Fibroblast of skin of right biceps (primary cell): Measurements from ENCODE around the gene PABPC1L.
"Not testable (repeated sequence)": the region's sequence is repeated elsewhere in the genome, so short reads cannot be mapped to it uniquely, and the experiment has no call there.

Experiments used
- DNase-seq: peaks from one replicate; pipeline ENCODE4 v3.0.0-alpha.2; 2013

Gene PABPC1L

DNA sequence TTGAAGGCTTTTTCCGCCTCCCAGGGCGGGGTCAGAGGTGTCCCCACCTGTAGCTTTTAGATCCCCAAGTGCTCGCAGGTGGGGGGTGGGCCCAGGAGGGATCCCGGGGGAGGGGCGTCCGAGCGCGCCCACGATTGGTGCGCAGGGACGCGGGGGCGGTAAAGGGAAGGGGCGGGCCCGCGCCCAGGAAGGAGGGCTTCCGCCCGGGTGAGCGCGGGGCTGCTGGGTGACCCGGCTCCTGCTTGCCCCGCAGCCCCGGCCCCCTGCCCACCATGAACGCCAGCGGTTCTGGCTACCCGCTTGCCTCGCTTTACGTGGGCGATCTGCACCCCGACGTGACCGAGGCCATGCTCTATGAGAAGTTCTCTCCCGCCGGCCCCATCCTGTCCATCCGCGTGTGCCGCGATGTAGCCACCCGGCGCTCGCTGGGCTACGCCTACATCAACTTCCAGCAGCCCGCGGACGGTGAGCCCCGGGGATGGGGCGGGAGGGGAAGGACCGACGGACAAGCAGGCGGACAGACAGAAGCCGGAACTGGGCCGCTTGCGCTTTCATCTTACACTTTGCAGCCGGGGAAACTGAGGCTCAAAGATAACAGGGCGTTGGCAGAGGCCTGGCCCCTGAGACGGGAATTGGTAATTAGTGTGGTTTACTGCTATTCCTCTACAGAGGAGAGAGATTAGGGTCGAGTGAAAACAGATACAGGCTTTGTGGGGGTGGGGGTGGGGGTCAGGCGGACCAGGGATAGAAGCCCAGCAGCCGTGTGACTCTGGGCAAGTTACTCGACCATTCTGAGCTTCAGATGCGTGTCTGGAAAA is at the start of gene PABPC1L:
Gene PABPC1L, plus strand, starts transcription at position 189 of the 818 bp plus-strand sequence. Its CDS starts 84 bp downstream, at position 273.
- peak; percentile 61 for DNase-seq

DNA sequence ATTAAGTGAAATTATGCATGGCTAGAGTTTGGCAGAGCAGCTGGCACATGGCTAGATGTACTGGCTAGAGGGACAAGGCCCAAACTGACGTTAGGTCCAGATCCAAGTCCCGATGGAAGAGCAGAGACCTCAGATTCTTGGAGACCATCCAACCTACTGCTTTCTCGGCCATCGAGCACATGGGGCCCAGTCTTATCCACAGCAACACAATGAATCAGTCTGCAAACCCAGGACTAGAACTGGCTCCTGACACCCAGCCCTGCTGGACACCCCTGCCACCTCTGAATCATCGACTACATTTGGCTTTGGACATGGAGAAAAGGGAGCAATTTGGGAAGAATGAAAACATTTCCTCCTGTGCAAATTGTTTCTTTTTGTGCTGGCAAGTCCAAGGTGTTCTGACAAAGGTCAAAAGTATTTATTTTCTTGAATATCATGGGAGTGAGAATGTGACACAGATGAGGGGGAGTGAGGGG is 48.3 kb upstream of the PABPC1L start:
- peak; percentile 62 for DNase-seq

DNA sequence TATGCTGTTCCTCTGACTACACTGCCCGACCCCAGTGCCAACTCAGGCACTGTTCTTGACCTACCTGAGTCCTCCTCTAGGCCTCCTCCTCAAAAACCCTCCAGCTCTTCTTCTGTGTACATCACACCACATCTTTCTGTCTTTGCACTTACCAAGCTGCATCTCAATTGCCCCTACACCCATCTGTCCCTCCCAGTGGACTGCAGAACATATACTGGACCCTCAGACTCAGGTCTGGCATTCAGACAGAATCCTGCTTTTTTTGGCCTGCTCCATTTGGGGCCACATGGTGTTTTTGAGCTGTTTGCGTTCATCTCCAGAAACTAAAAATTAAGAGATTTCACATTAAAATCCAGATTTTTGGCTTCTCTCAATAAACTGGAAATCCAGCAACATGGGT is 47.6 kb upstream of the PABPC1L start:
- no peak for DNase-seq

DNA sequence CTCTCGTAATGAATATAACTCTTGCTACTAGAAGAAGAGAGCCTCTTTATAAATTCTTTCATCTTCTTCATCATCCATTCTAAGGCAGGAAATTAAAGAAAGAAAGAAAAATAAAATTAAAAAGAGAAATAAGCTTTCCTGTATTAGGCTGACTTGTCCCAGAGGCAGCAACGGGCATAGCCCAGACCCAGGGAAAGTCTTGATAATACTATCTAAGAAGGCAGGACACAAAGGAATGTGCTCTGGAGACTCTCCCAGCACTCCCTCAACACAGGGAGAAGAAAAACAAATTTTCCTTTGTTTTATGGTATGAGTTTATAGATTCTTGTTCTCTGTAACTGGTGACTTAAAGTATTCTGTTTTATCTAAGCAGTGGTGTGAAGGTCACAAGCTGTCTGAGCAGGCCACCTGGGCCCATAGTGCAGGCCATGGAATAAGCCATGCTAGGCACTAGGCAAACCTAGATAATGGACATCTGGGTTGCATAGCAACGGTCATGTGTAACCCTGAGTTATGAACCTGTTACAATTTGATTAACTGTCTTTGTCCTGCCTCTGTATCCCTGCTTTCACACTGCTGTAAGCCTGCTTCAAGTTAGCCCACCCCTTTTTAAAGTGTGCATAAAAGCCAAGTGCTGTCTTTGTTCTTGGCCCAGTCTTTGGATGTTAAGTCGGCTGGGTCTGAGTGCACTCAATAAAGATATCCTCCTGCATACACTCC is 46.3 kb upstream of the PABPC1L start:
- DNase-seq: not testable (repeated sequence)

DNA sequence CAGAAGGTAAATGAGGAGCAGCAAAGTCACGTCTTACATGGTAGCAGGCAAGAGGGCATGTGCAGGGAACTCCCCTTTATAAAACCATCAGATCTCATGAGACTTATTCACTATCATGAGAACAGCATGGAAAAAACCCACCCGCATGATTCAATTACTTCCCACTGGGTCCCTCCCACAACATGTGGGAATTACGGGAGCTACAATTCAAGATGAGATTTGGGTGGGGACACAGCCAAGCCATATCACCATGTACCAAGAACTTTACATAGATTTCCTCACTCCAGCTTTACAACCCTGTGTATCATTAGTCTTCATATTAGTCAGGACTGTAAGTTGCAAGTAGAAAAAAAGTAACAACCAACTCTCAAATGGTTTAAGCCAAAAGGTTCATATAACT is 45.4 kb upstream of the PABPC1L start:
- DNase-seq: not testable (repeated sequence)

DNA sequence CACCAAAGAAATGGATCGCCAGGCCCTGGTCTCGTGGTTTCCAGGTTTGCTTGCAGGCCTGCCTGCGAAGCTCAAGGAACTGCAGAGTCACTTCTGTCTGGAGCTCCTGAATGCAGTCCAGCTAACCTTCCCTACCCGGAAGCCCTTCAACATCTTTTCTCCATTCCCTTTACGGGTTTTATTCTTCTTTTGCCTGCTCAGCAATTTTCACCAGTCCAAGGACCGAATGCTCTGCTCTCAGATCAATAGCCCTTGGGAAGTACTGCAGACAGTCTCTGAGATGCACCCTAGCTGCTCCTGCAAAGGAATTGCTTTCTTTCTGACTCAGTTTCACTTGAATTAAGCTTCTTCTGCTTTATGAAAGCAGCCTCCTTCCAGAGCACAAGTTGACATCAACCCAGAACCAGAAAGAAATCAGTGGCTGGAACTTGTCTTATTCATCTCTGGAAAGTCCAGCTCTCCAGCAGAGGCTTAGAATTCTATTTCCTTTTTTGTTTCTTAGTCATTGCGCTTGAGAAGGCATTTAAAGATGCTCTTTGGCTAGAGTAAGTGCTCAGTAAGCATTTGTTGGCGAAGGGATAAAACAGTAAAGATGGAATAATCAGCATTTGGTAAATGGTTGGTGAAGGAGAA is 43.0 kb upstream of the PABPC1L start:
- DNase-seq: no peak

DNA sequence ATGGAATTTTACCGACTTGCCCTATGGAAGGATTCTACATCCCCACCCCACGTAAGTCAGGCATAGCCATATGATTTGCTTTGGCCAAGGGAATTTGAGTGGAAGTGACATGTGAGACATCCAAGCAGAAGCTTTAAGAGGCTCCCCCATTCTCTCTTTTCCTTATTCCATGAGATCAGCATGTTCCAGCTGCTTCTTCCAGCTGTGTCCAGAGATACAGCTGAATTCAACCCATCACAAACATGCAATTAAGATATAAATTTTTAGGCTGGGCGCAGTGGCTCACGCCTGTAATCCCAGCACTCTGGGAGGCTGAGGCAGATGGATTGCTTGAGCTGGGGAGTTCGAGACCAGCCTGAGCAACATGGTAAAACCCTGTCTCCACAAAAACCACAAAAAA is 40.4 kb upstream of the PABPC1L start:
- no peak for DNase-seq

DNA sequence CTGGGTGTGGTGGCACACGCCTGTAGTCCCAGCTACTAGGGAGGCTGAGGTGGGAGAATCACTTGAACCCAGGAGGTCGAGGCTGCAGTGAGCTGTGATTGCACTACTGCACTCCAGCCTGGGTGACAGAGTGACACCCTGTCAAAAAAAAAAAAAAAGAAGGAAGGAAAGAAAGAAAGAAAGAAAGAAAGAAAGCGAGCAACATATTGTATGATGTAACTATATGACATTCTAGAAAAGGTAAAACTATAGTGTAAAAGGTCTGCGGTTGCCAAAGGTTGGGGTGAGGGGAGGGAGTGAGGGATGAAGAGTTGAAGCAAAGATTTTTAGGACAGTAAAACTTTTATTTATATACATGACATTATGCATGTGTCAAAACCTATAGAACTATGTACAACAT is 27.5 kb upstream of the PABPC1L start:
- DNase-seq: not testable (repeated sequence)

DNA sequence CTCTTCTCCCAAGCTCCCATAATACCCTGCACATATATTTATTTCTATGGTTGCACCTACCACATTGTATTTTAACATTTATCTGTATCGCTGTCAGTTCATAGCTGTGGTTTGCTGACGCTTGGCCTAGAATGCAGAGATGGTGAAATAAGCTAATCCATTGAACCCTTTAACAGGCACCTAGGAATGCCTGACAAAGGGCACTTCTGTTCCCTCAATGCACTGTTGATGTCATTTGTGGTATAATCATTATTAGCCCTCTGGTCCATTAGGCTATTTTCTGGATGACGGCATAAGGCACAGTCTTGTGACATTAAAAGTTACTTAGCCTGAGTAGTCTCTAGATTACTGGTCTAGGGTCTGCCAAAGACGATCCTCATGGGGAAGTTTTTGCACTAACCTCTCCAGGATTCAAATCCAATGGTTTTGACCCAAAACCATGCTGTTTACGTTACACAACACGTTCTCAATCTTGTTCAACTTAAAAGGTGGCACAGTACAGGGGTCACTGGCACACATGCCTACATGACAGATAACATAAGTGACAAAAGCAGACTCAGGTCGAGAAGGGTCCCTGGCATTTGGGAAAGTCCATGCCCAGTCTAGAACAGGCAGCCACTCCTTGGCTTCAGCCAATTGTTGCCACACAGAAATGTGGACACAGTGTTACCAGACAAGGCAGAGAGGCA is 26.5 kb upstream of the PABPC1L start:
- DNase-seq: no peak

DNA sequence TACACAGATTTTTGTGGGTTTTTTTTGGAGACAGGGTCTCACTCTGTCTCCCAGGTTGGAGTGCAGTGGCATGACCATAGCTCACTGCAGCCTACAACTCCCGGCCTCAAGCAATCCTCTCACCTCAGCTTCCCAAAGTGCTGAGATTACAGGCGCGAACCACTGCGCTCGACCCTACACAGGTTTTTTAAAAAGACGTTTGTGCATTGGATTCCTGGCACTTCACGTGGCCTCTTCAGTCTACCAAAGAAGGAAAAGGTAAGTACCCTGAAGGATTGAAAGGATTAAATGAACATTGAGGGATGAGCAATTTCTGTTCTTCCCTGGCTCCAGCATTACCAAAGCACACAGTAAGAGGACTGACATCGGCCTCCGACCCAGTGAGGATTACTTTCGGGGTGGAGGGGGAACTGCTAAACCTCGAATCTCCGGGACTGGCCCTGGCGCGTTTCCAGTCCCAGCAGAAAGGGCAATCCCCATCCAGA is 24.9 kb upstream of the PABPC1L start:
- DNase-seq: no peak

DNA sequence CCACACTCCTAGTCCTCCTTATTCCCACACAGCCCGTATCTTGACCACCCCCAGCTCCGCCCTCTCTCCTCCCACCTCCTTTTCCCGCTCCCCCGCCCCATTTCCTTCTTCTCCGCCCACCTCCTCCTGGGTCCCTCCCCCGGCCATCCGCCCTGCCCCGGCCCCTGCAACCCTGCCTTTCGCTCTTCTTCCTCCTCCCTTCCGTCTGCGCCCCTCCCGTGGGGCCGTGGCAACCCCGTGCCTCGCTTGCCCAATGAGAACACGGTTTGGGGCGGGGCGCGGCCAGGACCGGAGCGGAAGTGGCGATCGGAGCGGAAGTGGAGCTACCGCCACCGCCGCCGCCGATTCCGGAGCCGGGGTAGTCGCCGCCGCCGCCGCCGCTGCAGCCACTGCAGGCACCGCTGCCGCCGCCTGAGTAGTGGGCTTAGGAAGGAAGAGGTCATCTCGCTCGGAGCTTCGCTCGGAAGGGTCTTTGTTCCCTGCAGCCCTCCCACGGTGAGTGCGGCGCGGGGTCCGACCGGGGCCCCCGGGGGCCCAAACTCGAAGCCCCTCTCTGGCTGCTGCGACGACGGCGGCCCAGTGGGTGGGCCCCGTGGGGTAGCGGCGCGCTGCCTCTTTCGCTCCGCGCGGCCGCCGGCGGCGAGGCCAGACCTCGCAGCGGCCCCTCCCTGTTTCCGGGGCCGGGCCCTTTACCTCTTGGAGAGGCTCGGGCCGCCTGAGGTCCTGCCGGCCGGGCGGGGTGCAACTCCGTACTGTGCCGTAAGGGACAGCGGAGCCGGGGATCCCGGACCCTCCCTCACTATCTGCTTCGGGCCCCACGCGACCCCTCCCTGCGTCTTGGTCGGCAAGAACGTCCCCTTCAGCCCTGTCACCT is 24.2 kb upstream of the PABPC1L start, which contains the start of gene YWHAB:
Gene YWHAB, plus strand, starts transcription at position 314 of the 874 bp plus-strand sequence. CDS start 15,829 bp downstream, outside the sequence.
- DNase-seq: peak; percentile 98

DNA sequence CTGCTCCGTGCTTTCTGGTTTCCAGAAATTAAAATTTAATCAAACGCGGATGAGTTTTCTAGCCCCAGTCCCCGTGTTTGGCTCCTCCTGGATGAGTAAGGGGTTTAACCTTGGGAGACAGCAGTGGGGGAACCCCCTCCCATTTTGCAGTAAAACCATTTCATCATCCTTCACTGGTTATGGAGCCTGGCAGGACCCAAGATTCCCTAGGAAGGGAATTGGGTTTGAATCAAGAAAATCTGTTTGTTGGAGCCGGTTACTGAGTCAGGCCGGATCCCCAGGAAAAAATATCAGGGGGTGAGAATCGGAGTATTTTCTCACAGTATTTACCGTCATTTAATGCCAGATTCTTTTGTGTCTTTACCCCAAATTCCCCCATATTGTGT is 23.6 kb upstream of the PABPC1L start:
- DNase-seq: no peak

DNA sequence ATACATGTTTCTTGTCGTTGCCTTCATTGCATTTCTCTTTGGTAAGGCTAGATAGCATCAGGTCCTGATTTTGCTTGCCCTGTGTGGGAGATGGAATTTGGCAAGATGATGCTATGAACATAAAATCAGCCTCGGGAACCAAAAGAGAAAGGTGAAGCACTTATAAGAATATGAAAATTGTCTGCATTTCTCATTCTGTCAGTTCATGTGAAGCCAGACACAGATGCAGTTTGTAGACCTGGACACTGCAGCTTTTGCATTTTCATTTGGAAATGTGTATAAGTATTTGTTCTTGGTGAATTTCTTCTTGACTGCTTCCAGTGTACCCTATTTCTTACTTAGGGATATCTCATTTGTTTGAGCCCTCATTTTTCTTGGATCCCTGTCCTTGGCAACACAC is 23.0 kb upstream of the PABPC1L start:
- no peak for DNase-seq

DNA sequence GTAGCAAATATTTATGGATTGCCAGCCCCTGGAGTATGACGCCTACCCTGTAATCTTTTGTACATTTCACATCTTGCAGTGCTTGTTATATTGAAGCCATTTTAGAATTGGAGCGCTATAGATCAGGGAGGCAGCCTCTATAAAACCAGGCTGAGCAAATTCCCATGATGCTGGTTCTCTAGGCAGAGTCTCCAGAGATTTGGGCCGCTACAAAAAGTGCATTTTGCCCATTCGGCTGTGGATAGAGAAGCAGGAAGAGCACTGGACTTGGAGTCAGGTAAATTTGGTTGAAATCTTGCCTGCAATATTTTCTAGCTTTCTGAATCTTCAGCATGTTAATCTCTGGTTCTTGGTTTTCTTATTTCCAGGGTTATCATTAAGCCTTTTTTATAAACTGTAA is 22.4 kb upstream of the PABPC1L start:
- DNase-seq: no peak

DNA sequence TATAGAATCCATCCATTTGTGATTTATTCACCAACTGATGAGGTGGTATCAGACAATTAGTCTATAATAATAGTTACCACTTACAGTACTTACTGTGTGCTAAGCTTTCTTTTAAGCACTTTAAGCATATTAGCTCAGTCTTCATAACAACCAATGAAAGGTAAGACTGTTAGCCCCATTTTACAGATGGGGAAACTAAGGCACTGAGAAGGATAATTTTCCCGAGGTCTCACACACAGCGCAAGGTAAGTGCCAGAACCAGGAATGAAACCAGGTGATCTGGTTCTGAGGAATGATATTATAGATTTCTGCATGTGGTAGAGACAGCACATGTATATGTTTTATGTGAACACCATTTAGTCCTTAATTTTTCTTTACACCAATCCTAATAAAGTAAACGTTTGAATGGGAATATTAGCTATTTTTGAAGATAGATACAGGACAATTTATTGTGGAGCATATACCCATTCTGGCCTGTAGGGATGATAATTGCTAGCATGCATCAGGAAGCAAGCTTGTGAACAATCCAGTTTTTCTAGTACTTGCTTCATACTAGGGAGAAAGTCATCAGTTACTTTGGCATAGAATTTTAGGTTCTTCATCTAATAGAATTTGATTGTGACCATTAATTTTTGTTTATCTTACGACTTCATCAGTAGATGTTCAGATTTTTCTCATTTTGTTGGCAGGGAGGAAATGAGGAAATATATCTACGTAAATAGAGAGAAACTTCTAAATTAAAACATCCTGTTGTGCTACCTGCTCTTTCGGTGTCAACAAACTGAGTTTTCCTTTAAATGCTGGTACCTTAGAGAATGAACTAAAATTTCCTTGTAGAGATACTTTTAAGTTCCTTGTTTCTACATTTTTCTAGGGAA is 21.4 kb upstream of the PABPC1L start:
- no peak for DNase-seq

DNA sequence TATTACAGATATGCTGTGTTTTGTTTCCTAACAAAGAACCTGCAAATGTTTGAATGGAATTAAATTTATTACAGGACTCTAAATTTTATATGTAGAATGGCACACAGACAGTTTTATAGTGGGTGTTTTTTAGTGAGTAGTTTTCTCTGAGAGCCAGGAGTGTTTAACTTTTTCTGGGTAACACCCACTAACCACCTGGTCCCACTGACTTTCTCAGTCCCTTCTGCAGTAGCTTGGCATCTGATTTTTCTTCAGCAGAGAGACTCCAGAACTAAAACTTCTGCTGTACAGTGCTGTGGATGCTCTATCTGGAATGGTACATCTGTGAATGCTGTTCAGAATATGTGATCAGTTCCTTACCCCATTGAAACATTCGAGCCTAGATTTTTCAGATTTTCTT is 18.0 kb upstream of the PABPC1L start:
- DNase-seq: no peak

DNA sequence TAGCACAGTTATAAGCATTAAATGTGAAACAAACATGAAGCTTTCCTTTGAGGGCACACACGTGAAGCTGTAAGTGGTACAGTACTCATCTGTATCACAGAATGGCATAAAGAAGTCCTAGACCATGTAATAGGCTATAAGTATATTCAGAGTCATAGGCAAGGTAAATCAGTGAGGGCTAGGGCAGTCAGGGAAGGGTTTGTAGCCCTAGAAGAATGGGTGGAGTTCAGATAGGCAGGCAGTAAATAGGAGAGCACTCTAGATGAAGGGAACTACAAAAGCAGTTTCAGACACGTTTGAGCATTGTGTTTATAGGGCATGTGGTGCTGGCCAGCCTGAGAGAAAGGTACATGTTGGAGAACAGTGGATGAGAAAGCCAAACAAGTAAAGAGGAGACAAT is 14.9 kb upstream of the PABPC1L start:
- DNase-seq: no peak

DNA sequence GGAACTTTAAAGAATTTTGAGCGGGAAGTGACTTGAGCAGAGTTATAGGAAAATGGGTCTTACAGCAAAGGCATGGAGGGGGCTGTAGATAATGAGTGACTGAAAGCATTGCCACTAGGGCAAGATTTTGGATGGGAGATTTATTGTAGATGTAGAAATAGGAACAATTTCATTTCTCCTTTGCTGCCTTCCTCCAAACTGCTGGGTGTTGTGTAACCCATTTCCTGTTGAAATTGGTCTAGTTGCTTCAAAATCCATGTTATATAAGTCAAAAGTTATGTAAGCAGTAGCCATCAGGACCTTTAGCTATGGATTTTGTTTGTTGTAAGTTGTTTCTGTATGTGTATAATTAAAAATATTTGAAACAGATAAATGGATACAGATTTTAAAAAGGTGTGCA is 13.3 kb upstream of the PABPC1L start:
- DNase-seq: no peak

DNA sequence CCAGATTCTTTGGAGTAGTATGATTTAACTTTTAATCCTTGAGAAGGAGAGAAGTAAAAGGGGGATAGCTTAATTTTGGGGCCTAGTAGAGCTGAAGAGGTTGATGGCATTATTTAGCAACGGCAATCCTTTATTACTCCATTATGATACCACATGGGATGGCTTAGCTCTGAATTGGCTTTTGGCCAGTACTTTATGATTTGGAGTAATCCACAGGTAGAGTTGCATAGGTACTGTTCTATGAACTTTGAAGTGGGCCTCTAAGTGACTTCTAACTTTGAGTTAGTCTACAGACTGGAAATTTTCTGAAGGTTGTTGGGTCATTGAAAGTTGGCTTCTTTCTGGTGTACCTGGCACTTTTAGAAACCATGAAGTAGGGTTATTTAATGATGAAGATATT is 12.7 kb upstream of the PABPC1L start:
- no peak for DNase-seq

DNA sequence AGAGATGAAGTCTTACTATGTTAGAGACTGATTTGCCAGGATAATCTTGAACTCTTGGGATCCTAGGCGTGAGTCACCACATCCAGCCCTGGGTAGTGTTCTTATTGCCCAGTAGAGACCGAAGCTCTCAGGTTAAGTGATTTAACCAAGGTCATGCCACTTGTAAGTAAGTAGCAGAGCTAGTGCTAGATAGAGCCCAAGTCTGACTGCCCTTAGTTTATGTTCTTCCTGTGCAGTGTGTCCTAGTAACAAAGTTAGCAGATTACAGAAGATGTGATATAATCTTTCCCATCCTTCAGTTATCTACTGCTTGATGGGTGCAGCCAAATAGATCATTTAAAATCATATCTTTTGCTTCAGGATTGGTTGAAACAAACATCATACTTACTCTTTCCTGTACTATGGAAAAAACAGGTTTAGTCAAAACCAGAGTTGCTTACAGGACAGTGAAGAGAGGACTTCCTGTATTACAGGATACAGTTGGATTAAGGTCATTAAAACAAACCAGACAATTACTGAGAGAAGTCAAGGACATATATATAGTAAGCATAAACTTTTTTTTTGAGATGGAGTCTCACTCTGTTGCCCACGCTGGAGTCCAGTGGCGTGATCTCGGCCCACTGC is 9.5 kb upstream of the PABPC1L start:
- no peak for DNase-seq
